ENCODE data around the gene PTPN2.

- TF ChIP-seq CTCF (IDR thresholded peaks at IDR 0.05) (no peak), POLR2A (IDR thresholded peaks at IDR 0.05) (no peak)
Observed at GRCh38 chr18:12930376-12930775, 46.3 kb upstream of the PTPN2 start.

Data from heart left ventricle (tissue), 13 donors.